ENCODE results near the gene DLG1.

Gene DLG1

DNA sequence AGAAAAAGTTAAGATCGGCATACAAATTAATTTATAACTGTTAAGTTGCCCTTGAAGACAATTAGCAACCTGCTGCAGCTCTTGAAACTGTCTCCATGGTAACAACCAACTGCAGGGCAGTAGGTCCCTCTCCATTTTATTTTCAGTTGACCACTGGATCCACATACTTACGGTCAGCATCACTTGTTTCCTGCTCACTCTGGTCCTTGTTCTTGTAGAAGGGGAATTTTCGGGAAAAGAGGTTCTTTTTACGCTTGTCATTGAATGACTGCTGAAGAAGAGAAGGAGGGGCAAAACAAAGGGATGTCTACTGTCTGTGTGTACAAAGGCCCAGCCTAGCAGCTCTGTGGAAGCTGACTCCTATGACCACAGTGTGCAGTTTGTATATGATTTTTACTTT is 222.0 kb downstream of the DLG1 start:
- Histone ChIP-seq H3F3A (ENCODE audit: insufficient read depth, low read length) (0 out of 2 replicates have a peak, but pooled peaks cover 3% of the 10 kb centered on the region), H3K4me3 (ENCODE audit: low read length) (no peak overlapping the region), H3K9me3 (replicated peaks; ENCODE audit: insufficient read depth, low read length) (no peaks in the 10 kb centered on the region), H3K36me3 (replicated peaks; ENCODE audit: insufficient read depth, low read length) (0 out of 2 replicates have a peak, but pooled peaks cover 8% of the 10 kb centered on the region), H3K27me3 (replicated peaks; ENCODE audit: insufficient read depth, low read length) (no peaks in the 10 kb centered on the region), H4K20me1 (ENCODE audit: insufficient read depth, low read length) (no peaks in the 10 kb centered on the region), H3K9ac (ENCODE audit: low read length) (no peak overlapping the region), H3K9me2 (replicated peaks; ENCODE audit: insufficient read depth, low read length) (no peaks in the 10 kb centered on the region), H3K79me2 (ENCODE audit: low read length) (no peaks in the 10 kb centered on the region), H2AFZ (ENCODE audit: low read length) (no peak overlapping the region), H3K27ac (ENCODE audit: low read length) (no peak overlapping the region), H3K4me2 (ENCODE audit: low read depth, low read length) (no peak overlapping the region), H3K4me1 (ENCODE audit: low read length) (no peaks in the 10 kb centered on the region)
- TF ChIP-seq EZH2 (optimal IDR thresholded peaks at IDR 0.05; ENCODE audit: low read depth, low read length) (no peak), EZH2phosphoT487 (IDR thresholded peaks at IDR 0.05; ENCODE audit: low read length) (no peak)
- TF ChIP-seq, protein P1, sequence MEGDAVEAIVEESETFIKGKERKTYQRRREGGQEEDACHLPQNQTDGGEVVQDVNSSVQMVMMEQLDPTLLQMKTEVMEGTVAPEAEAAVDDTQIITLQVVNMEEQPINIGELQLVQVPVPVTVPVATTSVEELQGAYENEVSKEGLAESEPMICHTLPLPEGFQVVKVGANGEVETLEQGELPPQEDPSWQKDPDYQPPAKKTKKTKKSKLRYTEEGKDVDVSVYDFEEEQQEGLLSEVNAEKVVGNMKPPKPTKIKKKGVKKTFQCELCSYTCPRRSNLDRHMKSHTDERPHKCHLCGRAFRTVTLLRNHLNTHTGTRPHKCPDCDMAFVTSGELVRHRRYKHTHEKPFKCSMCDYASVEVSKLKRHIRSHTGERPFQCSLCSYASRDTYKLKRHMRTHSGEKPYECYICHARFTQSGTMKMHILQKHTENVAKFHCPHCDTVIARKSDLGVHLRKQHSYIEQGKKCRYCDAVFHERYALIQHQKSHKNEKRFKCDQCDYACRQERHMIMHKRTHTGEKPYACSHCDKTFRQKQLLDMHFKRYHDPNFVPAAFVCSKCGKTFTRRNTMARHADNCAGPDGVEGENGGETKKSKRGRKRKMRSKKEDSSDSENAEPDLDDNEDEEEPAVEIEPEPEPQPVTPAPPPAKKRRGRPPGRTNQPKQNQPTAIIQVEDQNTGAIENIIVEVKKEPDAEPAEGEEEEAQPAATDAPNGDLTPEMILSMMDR (IDR thresholded peaks at IDR 0.05; ENCODE audit: low read length): no peak
- no peak for DNase-seq

DNA sequence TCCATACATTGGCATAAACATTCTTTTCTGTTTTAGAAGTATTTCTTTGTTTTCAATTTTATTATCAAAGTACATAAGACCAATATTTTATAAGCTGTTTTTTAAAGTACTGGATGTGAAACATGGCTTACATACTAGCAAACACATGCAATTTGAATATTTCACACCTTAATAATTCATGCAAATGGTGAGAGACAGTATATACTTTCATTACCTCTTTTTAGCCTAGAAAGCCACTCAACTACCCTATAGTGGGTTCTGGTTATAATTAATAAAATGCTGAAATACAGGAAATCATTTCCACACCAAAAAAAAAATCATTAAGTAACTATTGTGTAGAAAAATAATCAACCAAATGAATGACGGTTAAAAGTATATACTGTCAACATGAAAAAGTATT is 230.3 kb downstream of the DLG1 start:
- Histone ChIP-seq H2AFZ (ENCODE audit: low read length) (no peak overlapping the region), H3K79me2 (ENCODE audit: low read length) (no peaks in the 10 kb centered on the region), H3K27ac (ENCODE audit: low read length) (no peak overlapping the region), H3K9me3 (replicated peaks; ENCODE audit: insufficient read depth, low read length) (no peaks in the 10 kb centered on the region), H3F3A (ENCODE audit: insufficient read depth, low read length) (no peaks in the 10 kb centered on the region), H3K27me3 (replicated peaks; ENCODE audit: insufficient read depth, low read length) (no peaks in the 10 kb centered on the region), H3K4me3 (ENCODE audit: low read length) (no peak overlapping the region), H3K36me3 (replicated peaks; ENCODE audit: insufficient read depth, low read length) (no peaks in the 10 kb centered on the region), H4K20me1 (ENCODE audit: insufficient read depth, low read length) (no peaks in the 10 kb centered on the region), H3K9ac (ENCODE audit: low read length) (no peak overlapping the region), H3K9me2 (replicated peaks; ENCODE audit: insufficient read depth, low read length) (no peaks in the 10 kb centered on the region), H3K4me2 (ENCODE audit: low read depth, low read length) (no peak overlapping the region), H3K4me1 (ENCODE audit: low read length) (no peaks in the 10 kb centered on the region)
- DNase-seq: no peak
- TF ChIP-seq EZH2 (optimal IDR thresholded peaks at IDR 0.05; ENCODE audit: low read depth, low read length) (no peak), EZH2phosphoT487 (IDR thresholded peaks at IDR 0.05; ENCODE audit: low read length) (no peak)
- TF ChIP-seq, protein P1 (IDR thresholded peaks at IDR 0.05; ENCODE audit: low read length): no peak

DNA sequence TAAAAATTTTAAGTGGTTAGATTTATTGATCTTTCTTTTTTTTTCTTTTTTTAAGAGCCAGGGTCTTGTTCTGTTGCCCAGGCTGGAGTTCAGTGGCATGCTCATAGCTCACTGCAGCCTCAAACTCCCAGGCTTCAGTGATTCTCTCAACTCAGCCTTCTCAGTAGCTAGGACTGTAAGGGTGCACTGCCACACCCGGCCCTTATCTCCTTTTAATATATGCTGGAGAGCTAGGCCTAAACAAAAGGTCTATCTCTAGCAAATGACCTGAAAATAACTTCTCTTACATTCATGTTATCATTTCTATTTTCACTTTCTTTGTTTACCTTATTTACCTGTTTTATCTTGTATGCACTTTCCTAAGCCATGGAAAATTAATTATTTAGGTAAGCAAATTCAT is 233.6 kb downstream of the DLG1 start:
- H3F3A ChIP-seq (ENCODE audit: insufficient read depth, low read length): no peaks in the 10 kb centered on the region
- no peaks in the 10 kb centered on the region for H3K9me3 ChIP-seq (replicated peaks; ENCODE audit: insufficient read depth, low read length)
- H3K36me3 ChIP-seq (replicated peaks; ENCODE audit: insufficient read depth, low read length): no peaks in the 10 kb centered on the region
- H3K4me2 ChIP-seq (ENCODE audit: low read depth, low read length): no peak overlapping the region
- DNase-seq: no peak
- no peak overlapping the region for H2AFZ ChIP-seq (ENCODE audit: low read length)
- no peak overlapping the region for H3K9ac ChIP-seq (ENCODE audit: low read length)
- H3K4me1 ChIP-seq (ENCODE audit: low read length): no peaks in the 10 kb centered on the region
- no peak overlapping the region for H3K4me3 ChIP-seq (ENCODE audit: low read length)
- no peak overlapping the region for H3K27ac ChIP-seq (ENCODE audit: low read length)
- no peaks in the 10 kb centered on the region for H3K9me2 ChIP-seq (replicated peaks; ENCODE audit: insufficient read depth, low read length)
- no peaks in the 10 kb centered on the region for H4K20me1 ChIP-seq (ENCODE audit: insufficient read depth, low read length)
- TF ChIP-seq EZH2 (optimal IDR thresholded peaks at IDR 0.05; ENCODE audit: low read depth, low read length) (no peak), EZH2phosphoT487 (IDR thresholded peaks at IDR 0.05; ENCODE audit: low read length) (no peak)
- TF ChIP-seq, protein P1 (IDR thresholded peaks at IDR 0.05; ENCODE audit: low read length): no peak
- no peaks in the 10 kb centered on the region for H3K27me3 ChIP-seq (replicated peaks; ENCODE audit: insufficient read depth, low read length)
- no peaks in the 10 kb centered on the region for H3K79me2 ChIP-seq (ENCODE audit: low read length)

Data from MM.1S (cell line).